Karpas-422 (cell line): ENCODE results near the gene HSPA4. TPM values are rescaled to one million over a fixed set of nuclear protein-coding genes. Genes with fewer than 3 reads are reported as not detected.
"Not testable (repeated sequence)": the region's sequence is repeated elsewhere in the genome, so short reads cannot be mapped to it uniquely, and the experiment has no call there.

Source experiments
- DNase-seq: peaks from one replicate; pipeline ENCODE4 v3.0.0-alpha.2; 2015
- H2AFZ ChIP-seq: fragments of 200-600 bp; sonication (generic); 2 replicates; pipeline ENCODE4 v1.6.1; 2014; ENCODE audit warnings: antibody characterized with exemption, low read length, mixed read lengths
- H3K27ac ChIP-seq: fragments of 200-600 bp; sonication (generic); 2 replicates; pipeline ENCODE4 v1.5.1; 2014; ENCODE audit warnings: mild to moderate bottlenecking, low read length, moderate library complexity
- H3K27me3 ChIP-seq: fragments of 200-600 bp; sonication (generic); 2 replicates; pipeline ENCODE4 v1.6.1; 2014; ENCODE audit warnings: low read length, mixed read lengths
- H3K36me3 ChIP-seq: fragments of 200-600 bp; sonication (generic); 2 replicates; pipeline ENCODE4 v1.6.1; 2014; ENCODE audit warnings: low read length, mixed read lengths; ENCODE audit not compliant: insufficient read depth
- H3K4me1 ChIP-seq: fragments of 200-600 bp; sonication (generic); 2 replicates; pipeline ENCODE4 v1.6.1; 2014; ENCODE audit warnings: mild to moderate bottlenecking, low read length, mixed read lengths
- H3K4me2 ChIP-seq: fragments of 200-600 bp; sonication (generic); 2 replicates; pipeline ENCODE4 v1.6.1; 2014; ENCODE audit warnings: low read length, low read depth, mild to moderate bottlenecking; ENCODE audit not compliant: poor library complexity, severe bottlenecking
- H3K4me3 ChIP-seq: fragments of 200-600 bp; sonication (generic); 2 replicates; pipeline ENCODE4 v1.5.1; 2014; ENCODE audit warnings: mild to moderate bottlenecking, antibody characterized with exemption, low read length, mixed read lengths
- H3K79me2 ChIP-seq: fragments of 200-600 bp; sonication (generic); 2 replicates; pipeline ENCODE4 v1.6.1; 2014; ENCODE audit warnings: mild to moderate bottlenecking, low read length, mixed read lengths
- H3K9ac ChIP-seq: fragments of 200-600 bp; sonication (generic); 2 replicates; pipeline ENCODE4 v1.6.0; 2014; ENCODE audit warnings: low read length
- H3K9me2 ChIP-seq: fragments of 200-600 bp; sonication (generic), shearing (Covaris generic); replicated peaks from 2 replicates; pipeline ENCODE4 v1.6.0; 2014; ENCODE audit warnings: mild to moderate bottlenecking, low read length, moderate library complexity; ENCODE audit not compliant: insufficient read depth
- H3K9me3 ChIP-seq: fragments of 300-700, 200-600 bp; sonication (generic); 2 replicates; pipeline ENCODE4 v1.6.1; 2014; ENCODE audit warnings: low read length, mixed read lengths
- H4K20me1 ChIP-seq: fragments of 200-600 bp; sonication (generic); 2 replicates; pipeline ENCODE4 v1.6.1; 2014; ENCODE audit warnings: mild to moderate bottlenecking, antibody characterized with exemption, low read length, low read depth; ENCODE audit not compliant: insufficient read depth
- total RNA-seq: library from RNA; depleted of rRNA; stranded (reverse); fragments of >200 nt; shearing (Covaris generic); gene quantifications from 2 replicates; pipeline ENCODE4 v1.2.3, GENCODE V29; 2014; ENCODE audit warnings: low replicate concordance

HSPA4 gene
- total RNA-seq, 1 experiment from 2014 or later = 122 TPM

- H2AFZ ChIP-seq = peak overlapping the region; percentile 48
- peak; percentile 56 for DNase-seq
- not testable (repeated sequence) for H3K36me3 ChIP-seq
These were observed 5.3 kb upstream of the HSPA4 start for GRCh38 chr5:133046560-133046959.

DNA sequence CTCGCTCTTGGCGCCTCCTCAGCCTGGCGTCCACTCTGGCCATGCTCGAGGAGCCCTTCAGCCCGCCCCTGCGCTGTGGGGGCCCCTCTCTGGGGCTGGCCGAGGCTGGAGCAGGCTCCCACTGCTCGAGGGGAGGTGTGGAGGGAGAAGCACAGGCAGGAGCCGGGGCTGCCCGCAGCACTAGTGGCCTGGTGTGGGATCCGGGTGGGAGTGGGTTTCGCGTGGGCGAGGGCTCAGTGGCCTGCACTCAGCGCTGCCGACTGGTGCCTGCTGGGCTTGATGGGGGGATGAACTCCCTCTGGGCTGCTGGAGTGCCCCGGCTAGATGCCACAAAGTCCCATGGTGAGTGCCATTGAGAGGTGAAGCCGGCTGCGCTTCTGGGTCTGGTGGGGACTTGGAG, 4.4 kb upstream of the HSPA4 start:
- H4K20me1 ChIP-seq = peaks cover under 1% of the 10 kb centered on the region; the same call in 1 of the 2 replicates
- DNase-seq = no peak
- no peaks in the 10 kb centered on the region for H3K36me3 ChIP-seq
- H3K9ac ChIP-seq = no peak overlapping the region
- no peak overlapping the region for H2AFZ ChIP-seq
- no peaks in the 10 kb centered on the region for H3K27me3 ChIP-seq
- no peak overlapping the region for H3K27ac ChIP-seq
- H3K9me2 ChIP-seq = no peaks in the 10 kb centered on the region
- no peaks in the 10 kb centered on the region for H3K9me3 ChIP-seq
- no peak overlapping the region for H3K4me3 ChIP-seq
- H3K4me1 ChIP-seq = peaks cover 25% of the 10 kb centered on the region
- H3K79me2 ChIP-seq = peaks cover 18% of the 10 kb centered on the region
- no peak overlapping the region for H3K4me2 ChIP-seq

More at GRCh38 chr5:133046560-133046959, 5.3 kb upstream of the HSPA4 start:
- H3K4me3 ChIP-seq, H3K27me3 ChIP-seq, H3K9me3 ChIP-seq, H4K20me1 ChIP-seq, H3K9me2 ChIP-seq: not testable (repeated sequence)
- H3K4me1 ChIP-seq = peaks cover 25% of the 10 kb centered on the region
- peaks cover 12% of the 10 kb centered on the region for H3K79me2 ChIP-seq
- peak overlapping the region; percentile 24 for H3K4me2 ChIP-seq
- H3K27ac ChIP-seq = peak overlapping the region; percentile 40; the same call in 1 of the 2 replicates
- H3K9ac ChIP-seq = peak overlapping the region; percentile 34

DNA sequence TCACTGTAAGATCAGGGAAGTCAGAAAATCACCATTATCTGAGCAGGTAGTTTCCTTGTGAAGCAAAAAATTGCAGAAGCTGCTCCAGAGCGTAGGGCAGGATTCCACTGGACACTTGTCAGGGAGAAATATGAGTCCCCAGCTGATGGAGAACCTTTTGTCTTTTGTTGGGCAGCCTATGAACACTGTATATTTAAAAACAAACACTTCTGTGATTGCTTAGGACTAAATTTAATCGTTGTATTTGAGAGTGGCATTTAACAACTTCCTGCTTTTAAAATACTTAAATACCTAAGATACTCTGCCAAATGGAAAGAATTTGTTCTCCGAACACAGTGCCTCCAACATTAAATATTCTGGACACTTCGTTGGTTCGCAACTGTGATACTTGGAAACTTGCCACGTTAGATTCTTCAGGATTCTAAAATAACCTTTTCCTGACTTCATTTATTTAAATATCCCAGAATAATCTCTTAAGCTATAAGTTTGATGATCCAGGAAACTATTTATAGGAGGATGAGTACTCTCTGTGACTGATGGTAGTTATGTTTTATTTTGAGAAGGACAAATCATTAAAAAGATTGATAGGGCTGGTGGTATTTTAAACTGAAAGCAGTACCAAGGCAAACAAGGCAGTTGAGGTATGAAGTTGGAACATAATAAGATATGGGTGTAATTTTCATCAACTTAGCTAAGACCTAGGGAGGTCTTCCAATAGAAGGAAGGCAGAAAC, 2.7 kb upstream of the HSPA4 start:
- no peaks in the 10 kb centered on the region for H3K9me2 ChIP-seq
- H3K9me3 ChIP-seq = no peaks in the 10 kb centered on the region
- no peak overlapping the region for H3K27ac ChIP-seq
- peaks cover 18% of the 10 kb centered on the region for H4K20me1 ChIP-seq
- H2AFZ ChIP-seq = no peak overlapping the region
- no peaks in the 10 kb centered on the region for H3K36me3 ChIP-seq
- no peak overlapping the region for H3K4me2 ChIP-seq
- peaks cover 37% of the 10 kb centered on the region for H3K4me1 ChIP-seq
- H3K79me2 ChIP-seq = peaks cover 36% of the 10 kb centered on the region
- DNase-seq = no peak
- H3K27me3 ChIP-seq = no peaks in the 10 kb centered on the region
- H3K9ac ChIP-seq = peak overlapping the region; percentile 12; the same call in 1 of the 2 replicates
- H3K4me3 ChIP-seq = no peak overlapping the region

DNA sequence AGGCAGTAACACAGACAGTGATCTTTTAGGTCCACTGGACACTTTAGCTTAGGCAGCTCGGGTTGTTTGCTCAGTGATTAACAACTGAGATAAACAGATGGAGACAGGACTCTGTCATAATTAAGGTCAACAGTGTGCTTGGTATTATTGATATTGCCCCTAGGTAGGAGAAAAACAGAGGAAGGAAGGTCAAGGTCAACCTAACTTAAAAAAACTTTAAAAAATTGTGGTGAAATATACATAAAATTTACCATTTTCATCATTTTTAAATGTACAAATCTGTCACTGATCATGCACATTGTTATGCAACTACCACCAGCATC, 2.1 kb upstream of the HSPA4 start:
- no peak overlapping the region for H2AFZ ChIP-seq
- no peaks in the 10 kb centered on the region for H3K27me3 ChIP-seq
- no peak overlapping the region for H3K4me3 ChIP-seq
- H3K36me3 ChIP-seq = peaks cover 4% of the 10 kb centered on the region; the same call in 1 of the 2 replicates
- no peak for DNase-seq
- H3K79me2 ChIP-seq = peaks cover 41% of the 10 kb centered on the region
- no peak overlapping the region for H3K27ac ChIP-seq
- no peaks in the 10 kb centered on the region for H3K9me2 ChIP-seq
- H4K20me1 ChIP-seq = peaks cover 23% of the 10 kb centered on the region
- H3K9ac ChIP-seq = peak overlapping the region; percentile 12; the same call in 1 of the 2 replicates
- no peaks in the 10 kb centered on the region for H3K9me3 ChIP-seq
- no peak overlapping the region for H3K4me2 ChIP-seq
- peaks cover 42% of the 10 kb centered on the region for H3K4me1 ChIP-seq

GRCh38 chr5:133050521-133050920, 1.3 kb upstream of the HSPA4 start:
- DNase-seq = peak; percentile 59

GRCh38 chr5:133051061-133051541, 712 bp upstream of the HSPA4 start:
- Histone ChIP-seq H3K27me3 (no peaks in the 10 kb centered on the region), H3K36me3 (peaks cover 7% of the 10 kb centered on the region; the same call in 1 of the 2 replicates), H3K79me2 (peaks cover 55% of the 10 kb centered on the region), H4K20me1 (peaks cover 37% of the 10 kb centered on the region), H3K4me3 (peak overlapping the region; percentile 95), H3K9me3 (no peaks in the 10 kb centered on the region), H3K4me2 (peak overlapping the region; percentile 99), H2AFZ (no peak overlapping the region), H3K9me2 (no peaks in the 10 kb centered on the region), H3K27ac (peak overlapping the region; percentile 97), H3K9ac (peak overlapping the region; percentile 97), H3K4me1 (peaks cover 44% of the 10 kb centered on the region)
- DNase-seq = peak; percentile 69

More at GRCh38 chr5:133050521-133050920, 1.3 kb upstream of the HSPA4 start:
- Histone ChIP-seq H3K4me1 (peaks cover 44% of the 10 kb centered on the region), H4K20me1 (peaks cover 31% of the 10 kb centered on the region), H3K79me2 (peaks cover 49% of the 10 kb centered on the region), H3K9me2 (no peaks in the 10 kb centered on the region), H3K27ac (peak overlapping the region; percentile 97), H3K9me3 (no peaks in the 10 kb centered on the region), H3K36me3 (peaks cover 7% of the 10 kb centered on the region; the same call in 1 of the 2 replicates), H3K4me3 (peak overlapping the region; percentile 95), H3K9ac (peak overlapping the region; percentile 97), H2AFZ (no peak overlapping the region), H3K4me2 (peak overlapping the region; percentile 99), H3K27me3 (no peaks in the 10 kb centered on the region)

DNA sequence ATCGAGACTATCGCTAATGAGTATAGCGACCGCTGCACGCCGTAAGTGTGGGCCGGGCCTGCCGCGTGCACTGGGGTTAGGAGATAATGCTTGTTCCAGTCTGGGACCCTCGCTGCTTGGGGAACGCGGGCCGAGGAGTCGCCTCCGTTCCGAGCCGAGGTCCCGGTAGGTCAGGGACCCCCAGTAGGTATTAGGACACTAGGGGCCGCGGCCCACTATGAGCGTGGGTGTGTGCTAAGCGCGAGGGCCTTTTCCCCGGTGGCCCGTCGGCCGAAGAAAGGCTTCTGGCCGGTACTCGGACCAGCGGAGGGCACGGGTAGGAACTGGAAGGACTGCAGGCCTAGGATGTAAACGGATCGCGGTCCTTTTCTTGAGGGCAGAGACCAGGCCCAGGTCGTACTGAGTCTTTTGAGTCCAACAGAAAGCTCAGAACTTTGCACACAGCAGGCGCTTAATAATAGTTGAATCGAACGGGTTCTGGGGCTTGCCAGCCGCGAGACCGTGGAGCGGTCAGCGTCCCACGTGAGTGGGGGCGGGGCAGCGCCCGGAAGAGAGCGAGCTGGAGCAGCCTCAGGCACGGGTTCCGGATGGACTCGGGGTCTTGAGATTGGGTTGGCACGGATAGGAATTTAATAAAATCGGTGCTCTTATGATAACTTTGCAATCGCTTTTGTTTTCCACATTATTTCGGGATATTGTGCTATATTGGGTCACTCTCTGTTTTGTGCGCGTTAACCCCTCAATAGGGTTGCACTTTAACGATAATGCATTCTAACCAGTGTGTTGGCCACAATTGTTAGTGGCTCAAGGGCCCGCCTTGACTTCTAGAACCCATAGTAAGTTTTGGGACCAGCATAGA, 733 bp downstream of the HSPA4 start:
- Histone ChIP-seq H3K36me3 (peaks cover 7% of the 10 kb centered on the region; the same call in 1 of the 2 replicates), H3K4me1 (peaks cover 36% of the 10 kb centered on the region), H2AFZ (0 out of 2 replicates have a peak overlapping the region, but pooled peaks have one; percentile 13)

GRCh38 chr5:133053448-133053847, 1.6 kb downstream of the HSPA4 start:
- Histone ChIP-seq H4K20me1 (peaks cover 56% of the 10 kb centered on the region), H3K4me1 (peaks cover 37% of the 10 kb centered on the region), H3K4me3 (peak overlapping the region; percentile 95), H3K9ac (peak overlapping the region; percentile 97), H2AFZ (no peak overlapping the region), H3K36me3 (peaks cover 7% of the 10 kb centered on the region; the same call in 1 of the 2 replicates), H3K27ac (peak overlapping the region; percentile 97; the same call in 1 of the 2 replicates), H3K79me2 (peaks cover 78% of the 10 kb centered on the region), H3K9me2 (no peaks in the 10 kb centered on the region), H3K9me3 (no peaks in the 10 kb centered on the region), H3K4me2 (peak overlapping the region; percentile 99), H3K27me3 (no peaks in the 10 kb centered on the region)
- DNase-seq = no peak

More for the DNA sequence above, 733 bp downstream of the HSPA4 start:
- Histone ChIP-seq H3K27ac (peak overlapping the region; percentile 97), H3K4me3 (peak overlapping the region; percentile 95), H3K9me2 (no peaks in the 10 kb centered on the region), H3K27me3 (no peaks in the 10 kb centered on the region), H3K4me2 (peak overlapping the region; percentile 99), H3K9me3 (no peaks in the 10 kb centered on the region), H3K9ac (peak overlapping the region; percentile 97), H4K20me1 (peaks cover 49% of the 10 kb centered on the region), H3K79me2 (peaks cover 69% of the 10 kb centered on the region)
- peak; percentile 91 for DNase-seq
